NB4 (cell line): ENCODE measurements around the gene THRAP3.

ENCODE experiments used
- CTCF ChIP-seq: IDR thresholded peaks from one replicate; pipeline ENCODE4 v1.5.1; 2012; ENCODE audit warnings: low read depth, low read length
- MYC ChIP-seq: IDR thresholded peaks from 2 replicates; pipeline ENCODE4 v1.6.1; 2011; ENCODE audit warnings: low read depth, low read length
- POLR2A ChIP-seq: IDR thresholded peaks from 2 replicates; pipeline ENCODE4 v1.6.1; 2011; ENCODE audit warnings: mild to moderate bottlenecking; ENCODE audit not compliant: insufficient read length; ENCODE audit errors: extremely low read depth

- TF ChIP-seq CTCF (no peak), POLR2A (no peak), MYC (no peak)
These were observed 128.1 kb downstream of the THRAP3 start for GRCh38 chr1:36352125-36352909.
